NCI-H526 treated with DMSO at 0.1 percent for 48 hours (cell line): ENCODE data around the gene MIOS.
"Not testable (repeated sequence)": the region's sequence is repeated elsewhere in the genome, so short reads cannot be mapped to it uniquely, and the experiment has no call there.

Source experiments
- DNase-seq: peaks from one replicate; lab custom pipeline; 2025; lab: John Stamatoyannopoulos, UW

The MIOS gene

DNA sequence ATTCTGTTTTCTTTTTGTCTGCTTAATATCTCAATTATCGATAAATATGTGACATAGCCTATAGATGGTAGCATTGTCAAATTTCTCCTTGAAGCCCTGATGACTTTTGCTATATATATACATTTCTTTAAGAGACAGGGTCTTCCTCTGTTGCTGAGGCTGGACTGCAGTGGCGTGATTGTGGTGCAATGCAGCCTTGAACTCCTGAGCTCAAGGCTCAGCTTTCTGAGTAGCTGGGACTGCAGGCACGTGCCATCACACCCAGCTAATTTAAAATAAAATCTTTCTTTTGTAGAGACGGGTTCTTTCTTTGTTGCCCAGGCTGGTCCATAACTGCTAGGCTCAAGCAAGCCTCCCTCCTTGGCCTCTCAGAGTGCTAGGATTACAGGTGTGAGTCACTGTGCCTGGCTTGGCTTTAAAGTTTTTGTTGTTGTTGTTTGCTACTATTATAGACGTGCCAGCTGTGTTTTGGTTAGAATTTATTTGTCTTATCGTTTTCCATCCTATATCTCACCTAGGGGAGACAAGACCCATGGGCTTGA, 80.9 kb downstream of the MIOS start:
- no peak for DNase-seq

- DNase-seq: no peak
These were observed 84.1 kb downstream of the MIOS start for GRCh38 chr7:7650682-7651206.

DNA sequence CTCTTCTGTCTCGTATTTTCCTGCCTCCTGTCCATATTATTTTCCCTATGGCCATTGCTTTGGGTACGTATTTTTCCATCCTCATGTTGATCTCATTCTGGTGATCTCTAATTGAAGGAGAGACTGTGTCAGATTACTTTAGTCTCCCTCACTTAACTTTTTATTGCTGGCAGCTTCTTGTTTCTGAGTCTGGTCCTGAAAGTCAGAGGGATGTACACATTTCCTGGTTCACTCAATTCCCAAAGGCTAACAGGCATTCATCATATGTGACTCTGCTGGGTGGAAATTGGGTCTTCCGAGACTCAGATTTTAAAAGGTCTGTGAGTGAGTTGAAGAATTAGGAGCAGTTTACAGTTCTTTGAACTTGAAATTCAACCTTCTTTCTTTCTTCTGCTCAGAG, 84.8 kb downstream of the MIOS start:
- no peak for DNase-seq

DNA sequence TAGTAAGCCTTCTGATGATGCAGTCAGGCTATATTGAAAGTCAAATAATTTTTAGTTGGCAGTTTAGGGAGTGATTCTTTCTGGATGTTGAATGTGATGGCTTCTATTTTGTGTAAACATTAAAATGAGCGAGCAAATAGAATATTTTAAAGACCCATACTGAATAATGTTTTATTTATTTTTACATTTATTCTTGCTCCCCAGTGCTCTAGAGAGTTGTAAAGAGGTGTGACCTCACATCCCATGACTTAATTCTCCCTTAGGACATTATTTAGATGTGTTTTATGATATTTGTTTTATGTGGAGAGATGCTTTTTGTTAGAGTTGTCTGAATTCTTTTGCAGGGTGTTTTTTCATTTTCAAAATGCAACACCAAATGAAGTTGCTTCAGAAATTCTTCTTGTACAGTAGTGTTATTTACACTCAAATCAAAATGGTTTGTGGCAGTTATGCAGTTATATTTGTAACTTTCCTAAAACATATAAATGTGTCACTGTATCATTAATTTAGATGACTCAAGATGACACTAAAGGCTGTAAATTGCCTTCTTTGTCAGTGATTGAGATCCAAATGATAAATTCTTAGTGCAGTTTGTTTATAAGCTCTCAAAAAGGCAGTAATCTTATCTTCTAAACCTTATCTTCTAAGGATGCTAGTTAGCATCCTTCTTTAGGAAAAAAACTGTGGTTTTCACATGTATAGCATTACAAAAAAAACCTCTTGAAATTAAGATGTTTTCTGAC, 86.3 kb downstream of the MIOS start:
- DNase-seq: no peak

DNA sequence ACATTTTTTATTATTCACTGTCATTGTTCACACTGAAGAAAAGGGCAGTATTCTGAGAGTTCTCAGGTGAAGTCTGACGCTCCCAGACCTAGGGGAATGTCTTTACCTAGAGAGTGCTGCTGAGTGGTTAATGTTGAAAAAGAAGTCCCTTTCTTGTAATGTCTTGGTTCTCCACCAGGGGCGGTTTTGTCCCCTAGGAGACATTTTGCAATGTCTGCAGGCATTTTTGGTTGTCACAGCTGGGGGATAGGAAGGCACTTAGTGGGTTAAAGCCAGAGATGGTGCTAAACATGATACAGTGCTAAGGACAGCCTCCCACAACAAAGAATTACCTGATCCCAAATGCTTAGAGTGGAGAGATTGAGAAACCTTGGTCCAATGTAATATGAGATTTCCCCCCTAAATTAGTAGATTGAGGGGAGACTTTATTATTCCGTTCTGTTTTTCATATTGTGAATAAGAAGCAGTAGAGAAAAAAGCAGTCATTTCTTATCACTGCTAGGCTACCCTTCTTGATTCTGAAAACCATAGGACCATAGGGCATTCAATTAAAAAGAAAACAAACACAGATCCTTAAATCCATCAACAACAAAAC, 87.0 kb downstream of the MIOS start:
- no peak for DNase-seq

DNA sequence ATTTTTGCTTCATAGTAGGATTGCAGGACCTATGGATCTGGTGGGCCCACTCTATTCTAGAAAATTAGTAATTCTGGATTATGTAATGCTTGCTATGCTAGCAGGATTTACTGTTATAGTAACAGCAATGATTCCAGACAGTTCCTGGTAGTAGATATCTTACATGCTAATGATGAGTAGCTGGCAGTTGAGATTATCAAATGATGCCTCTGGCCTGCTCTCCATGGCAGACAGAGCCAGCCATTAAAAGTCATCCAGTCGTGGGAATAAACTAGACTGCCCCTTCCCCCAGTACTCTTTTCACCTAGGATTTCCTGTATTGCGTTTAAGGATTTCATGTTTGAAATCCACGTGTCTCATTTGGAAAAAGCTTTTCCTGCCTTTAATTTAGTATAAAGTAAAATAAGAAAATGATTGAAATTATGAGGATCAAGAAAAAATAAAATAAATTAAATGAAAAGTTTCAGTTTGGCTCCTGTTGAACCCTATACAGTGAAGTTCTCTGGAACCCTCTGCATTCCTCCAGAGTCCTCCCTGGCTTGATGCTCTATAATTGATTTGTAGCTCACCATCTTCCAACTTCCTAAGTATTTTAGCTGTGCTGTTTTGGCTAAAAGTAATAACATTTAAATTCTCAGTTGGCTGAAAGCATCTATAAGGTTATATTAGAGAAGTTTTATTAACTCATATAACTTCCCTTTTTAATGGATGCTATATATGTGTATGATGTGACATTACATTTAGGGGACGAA, 88.5 kb downstream of the MIOS start:
- no peak for DNase-seq

- DNase-seq: not testable (repeated sequence)
These were observed 89.8 kb downstream of the MIOS start for GRCh38 chr7:7656459-7656858.
